ENCODE data around the gene GPSM1.

Gene GPSM1

GRCh38 chr9:136379401-136379800, 52.1 kb downstream of the GPSM1 start:
- DNase-seq = no peak

GRCh38 chr9:136379891-136380290, 52.6 kb downstream of the GPSM1 start:
- DNase-seq = no peak

GRCh38 chr9:136380381-136380780, 53.0 kb downstream of the GPSM1 start:
- DNase-seq = no peak

- DNase-seq = no peak
Observed at GRCh38 chr9:136381311-136381710, 54.0 kb downstream of the GPSM1 start.

- no peak for DNase-seq
Observed at GRCh38 chr9:136381966-136382513, 54.7 kb downstream of the GPSM1 start.

GRCh38 chr9:136383436-136383835, 56.1 kb downstream of the GPSM1 start:
- no peak for DNase-seq

- DNase-seq = peak in 2 of 5 experiments; percentile 64 to 90
Observed at GRCh38 chr9:136385015-136385414, 57.7 kb downstream of the GPSM1 start.

GRCh38 chr9:136386018-136386417, 58.7 kb downstream of the GPSM1 start:
- DNase-seq = peak in 1 of 5 experiments; percentile 63

GRCh38 chr9:136387217-136387616, 59.9 kb downstream of the GPSM1 start:
- DNase-seq = no peak

- DNase-seq = no peak
Observed at GRCh38 chr9:136389396-136389795, 62.1 kb downstream of the GPSM1 start.

- no peak for DNase-seq
Observed at GRCh38 chr9:136391737-136392537, 64.6 kb downstream of the GPSM1 start.

GRCh38 chr9:136392538-136393449, 65.5 kb downstream of the GPSM1 start:
- no peak for DNase-seq

GRCh38 chr9:136393531-136393930, 66.2 kb downstream of the GPSM1 start:
- DNase-seq = no peak

- DNase-seq = no peak
Observed at GRCh38 chr9:136394312-136395019, 67.1 kb downstream of the GPSM1 start.

GRCh38 chr9:136395020-136395340, 67.6 kb downstream of the GPSM1 start:
- no peak for DNase-seq

GRCh38 chr9:136395345-136396218, 68.2 kb downstream of the GPSM1 start:
- DNase-seq = no peak

- no peak for DNase-seq
Observed at GRCh38 chr9:136396219-136396515, 68.8 kb downstream of the GPSM1 start.

- DNase-seq = no peak
Observed at GRCh38 chr9:136397643-136398042, 70.3 kb downstream of the GPSM1 start.

- no peak for DNase-seq
Observed at GRCh38 chr9:136398286-136398685, 70.9 kb downstream of the GPSM1 start.

GRCh38 chr9:136399176-136400037, 72.1 kb downstream of the GPSM1 start:
- peak in 3 of 5 experiments; percentile 23 to 38 (median 26) for DNase-seq

Measured in T-helper 2 cell (primary cell).